Measurements from ENCODE around the gene XPNPEP1. TPM values are rescaled to one million over a fixed set of nuclear protein-coding genes. Genes with fewer than 3 reads are reported as not detected.

The XPNPEP1 gene
- total RNA-seq, 1 donor, result 123 TPM

DNA sequence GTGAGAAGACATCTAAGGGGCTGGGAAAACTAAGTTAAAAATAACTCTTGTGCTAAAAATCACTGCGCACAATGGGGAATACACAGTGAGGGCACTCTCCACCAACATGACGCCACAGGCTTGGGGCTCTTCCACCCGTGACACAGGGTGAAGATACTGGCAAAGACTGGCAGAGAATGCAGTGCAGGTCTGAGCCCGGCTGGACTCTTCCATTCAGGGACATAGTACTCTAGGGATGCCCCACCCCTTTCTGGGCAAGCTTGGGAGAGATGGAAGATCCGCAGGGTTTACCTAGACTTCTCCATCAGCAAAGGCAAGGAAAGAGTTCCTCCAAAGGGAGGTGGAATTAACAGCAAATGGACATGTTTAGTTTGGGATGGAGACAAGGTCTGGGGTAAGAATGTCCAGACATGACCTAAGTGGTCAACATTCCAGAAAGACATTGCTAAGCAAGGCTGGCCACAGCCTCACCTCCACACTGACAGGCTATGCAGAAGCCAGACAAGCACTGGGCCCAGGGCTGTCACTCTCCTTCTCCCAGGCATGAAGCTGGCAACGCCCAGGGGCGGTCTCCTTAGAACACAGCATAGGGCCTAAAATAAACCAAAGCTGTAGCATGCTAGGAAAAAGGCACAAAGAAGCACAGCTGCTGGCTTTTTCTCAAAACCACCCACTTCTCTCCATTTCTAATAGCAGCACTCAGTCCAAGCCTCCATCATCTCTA is 28.1 kb downstream of the XPNPEP1 start:
- H3K27me3 ChIP-seq (ENCODE audit: insufficient read depth, low read length), result no peaks in the 10 kb centered on the region
- H3K79me2 ChIP-seq (ENCODE audit: insufficient read depth, low read length), result peaks cover 48% of the 10 kb centered on the region
- H3K4me1 ChIP-seq (ENCODE audit: insufficient read depth, low read length), result peaks cover 81% of the 10 kb centered on the region
- peak overlapping the region; percentile 18 for H3K4me2 ChIP-seq (ENCODE audit: insufficient read depth, low read length)
- H3K36me3 ChIP-seq (ENCODE audit: insufficient read depth, low read length), result peaks cover 12% of the 10 kb centered on the region
- no peak overlapping the region for H3K4me3 ChIP-seq (ENCODE audit: insufficient read depth, low read length)
- TF ChIP-seq, protein P1, sequence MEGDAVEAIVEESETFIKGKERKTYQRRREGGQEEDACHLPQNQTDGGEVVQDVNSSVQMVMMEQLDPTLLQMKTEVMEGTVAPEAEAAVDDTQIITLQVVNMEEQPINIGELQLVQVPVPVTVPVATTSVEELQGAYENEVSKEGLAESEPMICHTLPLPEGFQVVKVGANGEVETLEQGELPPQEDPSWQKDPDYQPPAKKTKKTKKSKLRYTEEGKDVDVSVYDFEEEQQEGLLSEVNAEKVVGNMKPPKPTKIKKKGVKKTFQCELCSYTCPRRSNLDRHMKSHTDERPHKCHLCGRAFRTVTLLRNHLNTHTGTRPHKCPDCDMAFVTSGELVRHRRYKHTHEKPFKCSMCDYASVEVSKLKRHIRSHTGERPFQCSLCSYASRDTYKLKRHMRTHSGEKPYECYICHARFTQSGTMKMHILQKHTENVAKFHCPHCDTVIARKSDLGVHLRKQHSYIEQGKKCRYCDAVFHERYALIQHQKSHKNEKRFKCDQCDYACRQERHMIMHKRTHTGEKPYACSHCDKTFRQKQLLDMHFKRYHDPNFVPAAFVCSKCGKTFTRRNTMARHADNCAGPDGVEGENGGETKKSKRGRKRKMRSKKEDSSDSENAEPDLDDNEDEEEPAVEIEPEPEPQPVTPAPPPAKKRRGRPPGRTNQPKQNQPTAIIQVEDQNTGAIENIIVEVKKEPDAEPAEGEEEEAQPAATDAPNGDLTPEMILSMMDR (IDR thresholded peaks at IDR 0.05; ENCODE audit: extremely low read depth, low read depth, low read length), result no peak
- H3K27ac ChIP-seq (ENCODE audit: low read depth, low read length), result peak overlapping the region; percentile 79
- H4K20me1 ChIP-seq (ENCODE audit: insufficient read depth, low read length), result peaks cover 8% of the 10 kb centered on the region
- H3K9me3 ChIP-seq (ENCODE audit: low read depth, low read length), result no peaks in the 10 kb centered on the region
- no peak overlapping the region for H2AFZ ChIP-seq (ENCODE audit: low read length)
- DNase-seq (ENCODE audit: insufficient read length, low spot score, missing footprints), result no peak

DNA sequence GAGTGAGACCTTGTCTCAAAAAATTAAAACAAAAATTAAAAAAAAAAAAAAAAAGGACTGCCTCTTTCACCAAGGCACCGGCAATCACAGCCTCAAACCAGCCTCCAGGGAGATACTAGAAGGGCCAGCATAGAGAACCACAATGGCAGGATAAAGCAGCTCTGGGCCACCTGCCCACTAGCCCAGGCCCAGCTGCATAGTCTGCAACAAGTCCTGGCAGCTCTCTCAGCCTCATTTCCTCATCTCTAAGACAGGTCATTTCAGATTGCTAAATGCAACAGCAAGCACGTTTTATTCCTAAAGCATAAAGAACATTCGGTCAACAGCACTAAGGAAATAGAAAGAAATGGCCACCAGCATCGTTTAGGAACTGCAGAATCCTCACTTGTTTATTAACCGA is 28.8 kb downstream of the XPNPEP1 start:
- DNase-seq (ENCODE audit: insufficient read length, low spot score, missing footprints), result no peak
- peaks cover 41% of the 10 kb centered on the region for H3K79me2 ChIP-seq (ENCODE audit: insufficient read depth, low read length)
- peak overlapping the region; percentile 79 for H3K27ac ChIP-seq (ENCODE audit: low read depth, low read length)
- peak overlapping the region; percentile 18 for H3K4me2 ChIP-seq (ENCODE audit: insufficient read depth, low read length)
- peaks cover 12% of the 10 kb centered on the region for H3K36me3 ChIP-seq (ENCODE audit: insufficient read depth, low read length)
- H4K20me1 ChIP-seq (ENCODE audit: insufficient read depth, low read length), result peaks cover 8% of the 10 kb centered on the region
- H3K9me3 ChIP-seq (ENCODE audit: low read depth, low read length), result no peaks in the 10 kb centered on the region
- H3K4me3 ChIP-seq (ENCODE audit: insufficient read depth, low read length), result no peak overlapping the region
- H3K4me1 ChIP-seq (ENCODE audit: insufficient read depth, low read length), result peaks cover 81% of the 10 kb centered on the region
- TF ChIP-seq, protein P1 (IDR thresholded peaks at IDR 0.05; ENCODE audit: extremely low read depth, low read depth, low read length), result no peak
- H2AFZ ChIP-seq (ENCODE audit: low read length), result no peak overlapping the region
- H3K27me3 ChIP-seq (ENCODE audit: insufficient read depth, low read length), result no peaks in the 10 kb centered on the region

DNA sequence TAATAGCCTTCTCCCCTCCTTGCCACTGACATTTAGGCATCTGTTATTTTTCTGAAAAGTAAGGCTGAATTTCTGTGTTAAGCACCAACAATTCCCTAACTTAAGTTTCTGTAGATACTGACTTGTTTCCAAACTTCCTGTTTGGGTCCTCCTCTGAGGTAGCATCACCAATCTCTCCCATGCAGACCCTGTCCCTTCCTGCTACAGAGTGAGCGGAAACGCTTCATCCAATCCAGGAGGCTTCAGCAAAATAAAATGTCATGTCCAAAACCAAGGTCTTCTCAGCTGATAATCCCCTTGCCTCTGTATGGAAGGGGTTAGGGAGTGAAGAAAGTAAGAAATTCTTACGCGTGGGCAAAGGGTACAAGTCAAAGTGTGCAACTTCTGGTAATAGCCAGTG is 29.9 kb downstream of the XPNPEP1 start:
- Histone ChIP-seq H4K20me1 (ENCODE audit: insufficient read depth, low read length) (peaks cover 8% of the 10 kb centered on the region), H3K79me2 (ENCODE audit: insufficient read depth, low read length) (peaks cover 46% of the 10 kb centered on the region), H3K9me3 (ENCODE audit: low read depth, low read length) (no peaks in the 10 kb centered on the region), H3K4me3 (ENCODE audit: insufficient read depth, low read length) (no peak overlapping the region), H3K27me3 (ENCODE audit: insufficient read depth, low read length) (no peaks in the 10 kb centered on the region), H3K27ac (ENCODE audit: low read depth, low read length) (no peak overlapping the region), H3K4me1 (ENCODE audit: insufficient read depth, low read length) (peaks cover 74% of the 10 kb centered on the region), H3K4me2 (ENCODE audit: insufficient read depth, low read length) (no peak overlapping the region), H3K36me3 (ENCODE audit: insufficient read depth, low read length) (peaks cover 17% of the 10 kb centered on the region), H2AFZ (ENCODE audit: low read length) (no peak overlapping the region)
- no peak for DNase-seq (ENCODE audit: insufficient read length, low spot score, missing footprints)
- TF ChIP-seq, protein P1 (IDR thresholded peaks at IDR 0.05; ENCODE audit: extremely low read depth, low read depth, low read length), result no peak

DNA sequence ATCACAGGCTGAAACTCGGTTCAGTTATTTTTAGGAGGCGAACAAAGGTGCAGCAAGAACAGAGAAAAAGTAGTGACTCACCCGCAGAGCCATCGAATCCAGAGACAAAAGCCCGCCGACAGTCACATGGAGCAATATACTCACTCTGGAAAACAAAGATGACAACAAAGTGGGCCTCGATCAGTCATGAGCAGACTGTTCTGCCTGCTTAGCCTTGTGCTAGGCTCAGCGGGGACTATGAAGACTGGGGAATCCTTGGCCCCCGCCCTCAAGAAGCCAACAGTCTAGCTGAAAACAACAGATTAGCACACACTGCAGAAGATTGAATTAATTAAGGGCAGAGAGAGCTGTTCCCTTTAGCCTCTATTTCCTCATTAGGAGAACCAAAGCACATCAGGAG is 30.4 kb downstream of the XPNPEP1 start:
- Histone ChIP-seq H3K9me3 (ENCODE audit: low read depth, low read length) (no peaks in the 10 kb centered on the region), H3K27ac (ENCODE audit: low read depth, low read length) (no peak overlapping the region), H3K27me3 (ENCODE audit: insufficient read depth, low read length) (no peaks in the 10 kb centered on the region), H3K79me2 (ENCODE audit: insufficient read depth, low read length) (peaks cover 46% of the 10 kb centered on the region), H2AFZ (ENCODE audit: low read length) (no peak overlapping the region), H4K20me1 (ENCODE audit: insufficient read depth, low read length) (peaks cover 8% of the 10 kb centered on the region), H3K4me2 (ENCODE audit: insufficient read depth, low read length) (no peak overlapping the region), H3K36me3 (ENCODE audit: insufficient read depth, low read length) (peaks cover 15% of the 10 kb centered on the region), H3K4me3 (ENCODE audit: insufficient read depth, low read length) (no peak overlapping the region), H3K4me1 (ENCODE audit: insufficient read depth, low read length) (peaks cover 69% of the 10 kb centered on the region)
- TF ChIP-seq, protein P1 (IDR thresholded peaks at IDR 0.05; ENCODE audit: extremely low read depth, low read depth, low read length), result no peak
- DNase-seq (ENCODE audit: insufficient read length, low spot score, missing footprints), result no peak

Measured in osteoblast (primary cell).